ENCODE results near the gene CXCR4.

GRCh38 chr2:136077107-136077506 is 40.8 kb downstream of the CXCR4 start:
- TF ChIP-seq CTCF (IDR thresholded peaks at IDR 0.05; ENCODE audit: poor library complexity, severe bottlenecking) (no peak), POLR2AphosphoS5 (IDR thresholded peaks at IDR 0.05) (no peak), MXI1 (conservative IDR thresholded peaks at IDR 0.05; ENCODE audit: poor library complexity, severe bottlenecking) (no peak), EZH2 (IDR thresholded peaks at IDR 0.05; ENCODE audit: borderline replicate concordance, insufficient read depth, low read length, poor library complexity, severe bottlenecking) (no peak), EP300 (conservative IDR thresholded peaks at IDR 0.05; ENCODE audit: poor library complexity, severe bottlenecking) (no peak), TAF1 (IDR thresholded peaks at IDR 0.05; ENCODE audit: low read depth) (no peak)
